Measurements from ENCODE around the gene IGFALS.

IGFALS gene

GRCh38 chr16:1744338-1744840, 49.1 kb downstream of the IGFALS start:
- DNase-seq (ENCODE audit: low read depth, low spot score) = no peak

- DNase-seq (ENCODE audit: low read depth, low spot score) = no peak
Measured at GRCh38 chr16:1743376-1744337, 49.8 kb downstream of the IGFALS start.

- DNase-seq (ENCODE audit: low read depth, low spot score) = no peak
Measured at GRCh38 chr16:1741553-1742165, 51.8 kb downstream of the IGFALS start.

GRCh38 chr16:1740781-1741490, 52.6 kb downstream of the IGFALS start:
- no peak for DNase-seq (ENCODE audit: low read depth, low spot score)
